ENCODE data around the gene RPL10A.

Gene RPL10A

GRCh38 chr6:35493307-35493983 is 25.2 kb downstream of the RPL10A start:
- no peak overlapping the region for H3K4me3 ChIP-seq (ENCODE audit: low read depth, low read length)
- DNase-seq (ENCODE audit: low read depth) = no peak
- TF ChIP-seq CTCF (IDR thresholded peaks at IDR 0.05; ENCODE audit: low read depth, low read length, missing control alignments) = no peak
- in situ Hi-C loops (cut with HindIII; ENCODE audit: low sequenced_read_pairs) = no loop called here

GRCh38 chr6:35494161-35494563 is 26.0 kb downstream of the RPL10A start:
- H3K4me3 ChIP-seq (ENCODE audit: low read depth, low read length) = peak overlapping the region; percentile 0
- no peak for TF ChIP-seq CTCF (IDR thresholded peaks at IDR 0.05; ENCODE audit: low read depth, low read length, missing control alignments)
- DNase-seq (ENCODE audit: low read depth) = no peak
- in situ Hi-C loops (cut with HindIII; ENCODE audit: low sequenced_read_pairs) = no loop called here

- no peak for TF ChIP-seq CTCF (IDR thresholded peaks at IDR 0.05; ENCODE audit: low read depth, low read length, missing control alignments)
- peak overlapping the region; percentile 61 for H3K4me3 ChIP-seq (ENCODE audit: low read depth, low read length)
- DNase-seq (ENCODE audit: low read depth) = no peak
- in situ Hi-C loops (cut with HindIII; ENCODE audit: low sequenced_read_pairs) = no loop called here
Measured at GRCh38 chr6:35495258-35496035, 27.2 kb downstream of the RPL10A start.

- DNase-seq (ENCODE audit: low read depth) = no peak
- in situ Hi-C loops (cut with HindIII; ENCODE audit: low sequenced_read_pairs) = no loop called here
- TF ChIP-seq CTCF (IDR thresholded peaks at IDR 0.05; ENCODE audit: low read depth, low read length, missing control alignments) = no peak
- H3K4me3 ChIP-seq (ENCODE audit: low read depth, low read length) = peak overlapping the region; percentile 61
Measured at GRCh38 chr6:35496036-35496840, 28.0 kb downstream of the RPL10A start.

- DNase-seq (ENCODE audit: low read depth) = no peak
- peak within 1 kb of the TSS; percentile 61 for H3K4me3 ChIP-seq (ENCODE audit: low read depth, low read length)
- TF ChIP-seq CTCF (IDR thresholded peaks at IDR 0.05; ENCODE audit: low read depth, low read length, missing control alignments) = no peak
- in situ Hi-C loops (cut with HindIII; ENCODE audit: low sequenced_read_pairs) = no loop called here
Measured at GRCh38 chr6:35496841-35497570, 28.8 kb downstream of the RPL10A start, which contains the start of gene TEAD3. TSS of gene TEAD3 (minus strand) at chr6:35497079.
